ENCODE results near the gene KRT9.

DNA sequence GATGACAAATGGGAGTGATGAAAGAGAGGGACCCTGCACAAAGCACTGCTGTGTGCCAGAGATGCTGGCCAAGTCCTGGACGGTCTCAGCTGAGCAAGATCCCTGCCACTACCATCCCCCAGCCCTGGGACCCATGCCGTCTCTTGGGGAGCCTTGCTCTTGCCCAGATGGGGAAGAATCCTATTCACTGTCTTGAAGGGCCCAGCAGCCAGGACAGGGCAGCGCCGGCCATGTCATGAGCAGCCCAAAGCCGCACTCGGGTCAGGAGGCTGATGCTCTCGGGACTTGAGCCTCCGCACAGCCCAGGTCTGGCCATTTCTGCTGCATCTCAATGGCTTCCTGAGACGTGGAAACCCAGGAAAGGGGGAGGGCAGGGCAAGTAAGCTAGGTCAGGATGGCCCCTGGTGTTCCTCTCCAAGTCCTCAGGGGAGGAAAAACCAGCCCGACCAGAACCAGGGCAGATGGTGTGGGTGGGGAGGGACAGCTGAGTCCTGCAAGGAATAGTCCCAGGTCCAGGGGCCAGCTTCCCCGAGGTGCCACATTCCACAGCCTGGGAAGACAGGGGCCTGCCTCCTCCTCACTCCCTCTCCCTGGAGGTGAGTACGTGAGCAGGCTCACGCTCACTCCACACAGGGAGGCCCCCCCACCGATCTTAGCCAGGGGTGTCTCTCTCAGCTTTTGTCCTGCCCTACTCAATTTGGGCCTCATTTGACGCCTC, 35.9 kb downstream of the KRT9 start:
- peak in 1 of 3 donors; percentile 70 for TF ChIP-seq POLR2AphosphoS5 (IDR thresholded peaks at IDR 0.05)
- TF ChIP-seq, protein P1, sequence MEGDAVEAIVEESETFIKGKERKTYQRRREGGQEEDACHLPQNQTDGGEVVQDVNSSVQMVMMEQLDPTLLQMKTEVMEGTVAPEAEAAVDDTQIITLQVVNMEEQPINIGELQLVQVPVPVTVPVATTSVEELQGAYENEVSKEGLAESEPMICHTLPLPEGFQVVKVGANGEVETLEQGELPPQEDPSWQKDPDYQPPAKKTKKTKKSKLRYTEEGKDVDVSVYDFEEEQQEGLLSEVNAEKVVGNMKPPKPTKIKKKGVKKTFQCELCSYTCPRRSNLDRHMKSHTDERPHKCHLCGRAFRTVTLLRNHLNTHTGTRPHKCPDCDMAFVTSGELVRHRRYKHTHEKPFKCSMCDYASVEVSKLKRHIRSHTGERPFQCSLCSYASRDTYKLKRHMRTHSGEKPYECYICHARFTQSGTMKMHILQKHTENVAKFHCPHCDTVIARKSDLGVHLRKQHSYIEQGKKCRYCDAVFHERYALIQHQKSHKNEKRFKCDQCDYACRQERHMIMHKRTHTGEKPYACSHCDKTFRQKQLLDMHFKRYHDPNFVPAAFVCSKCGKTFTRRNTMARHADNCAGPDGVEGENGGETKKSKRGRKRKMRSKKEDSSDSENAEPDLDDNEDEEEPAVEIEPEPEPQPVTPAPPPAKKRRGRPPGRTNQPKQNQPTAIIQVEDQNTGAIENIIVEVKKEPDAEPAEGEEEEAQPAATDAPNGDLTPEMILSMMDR (IDR thresholded peaks at IDR 0.05): peak in 1 of 3 donors; percentile 12
